ENCODE measurements around the gene NXF1.

- no peak for TF ChIP-seq EZH2phosphoT487 (IDR thresholded peaks at IDR 0.05; ENCODE audit: borderline replicate concordance, low read length)
- no peak for TF ChIP-seq EZH2 (IDR thresholded peaks at IDR 0.05; ENCODE audit: low read length, unreplicated experiment)
- TF ChIP-seq CTCF (conservative IDR thresholded peaks at IDR 0.05; ENCODE audit: low read depth, low read length): no peak
Observed at GRCh38 chr11:62830904-62831519, 25.8 kb upstream of the NXF1 start.
